Parathyroid adenoma (tissue), 2 donors: ENCODE data around the gene GNAT3.

Source experiments
- H2AFZ ChIP-seq: fragments of 300-600 bp; sonication (generic); one replicate; pipeline ENCODE4 v1.7.0; 2017; ENCODE audit warnings: antibody characterized with exemption, mild to moderate bottlenecking
- H3K27ac ChIP-seq: fragments of 300-600 bp; sonication (generic); one replicate; pipeline ENCODE4 v1.7.0; 2017
- H3K27me3 ChIP-seq: fragments of 300-600 bp; sonication (generic); one replicate; pipeline ENCODE4 v1.7.0; 2017; ENCODE audit warnings: low read length; ENCODE audit not compliant: control insufficient read depth, insufficient read depth
- H3K36me3 ChIP-seq: fragments of 300-600 bp; sonication (generic); one replicate; pipeline ENCODE4 v1.7.0; 2017; ENCODE audit warnings: low read length; ENCODE audit not compliant: control insufficient read depth, insufficient read depth
- H3K4me1 ChIP-seq: fragments of 300-600 bp; sonication (generic); one replicate; pipeline ENCODE4 v1.7.0; 2017; ENCODE audit warnings: control low read depth
- H3K4me2 ChIP-seq: fragments of 300-600 bp; sonication (generic); one replicate; pipeline ENCODE4 v1.7.0; 2017; ENCODE audit warnings: low read length
- H3K4me3 ChIP-seq: fragments of 300-600 bp; sonication (generic); one replicate; pipeline ENCODE4 v1.7.0; 2017; ENCODE audit warnings: low read depth, low read length
- H3K79me2 ChIP-seq: fragments of 300-600 bp; sonication (generic); one replicate; pipeline ENCODE4 v1.7.0; 2017; ENCODE audit warnings: control low read depth
- H3K9ac ChIP-seq: fragments of 300-600 bp; sonication (generic); one replicate; pipeline ENCODE4 v1.7.0; 2017; ENCODE audit warnings: mild to moderate bottlenecking
- H3K9me3 ChIP-seq: fragments of 300-600 bp; sonication (generic); one replicate; pipeline ENCODE4 v1.7.0; 2017; ENCODE audit warnings: low read length; ENCODE audit not compliant: control insufficient read depth
- TF ChIP-seq, protein P1 (sequence below): fragments of 300-600 bp; sonication (generic); IDR thresholded peaks from one replicate; pipeline ENCODE4 v1.7.0; 2017; ENCODE audit warnings: antibody characterized with exemption, mild to moderate bottlenecking
- donor health status: primary hyperparathyroidism.

Gene GNAT3

DNA sequence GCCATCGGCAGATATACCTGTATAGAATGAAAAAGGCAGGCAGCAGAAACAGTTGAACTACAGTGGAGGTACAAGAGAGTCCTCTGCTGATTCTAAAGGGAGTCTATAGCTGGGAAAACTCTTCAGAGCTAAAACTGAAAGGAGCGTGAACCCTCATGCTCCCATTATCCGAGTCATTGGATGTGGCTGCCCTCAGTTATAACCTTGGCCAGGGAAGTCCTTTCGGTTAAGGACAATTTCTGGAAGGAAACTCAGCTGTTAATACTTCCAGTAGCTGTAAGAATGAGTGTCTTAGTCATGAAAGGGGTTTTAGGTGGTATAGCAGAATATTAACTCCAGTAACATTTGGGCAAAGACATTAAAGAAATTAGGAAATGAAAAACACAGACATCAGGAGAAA is 14.6 kb upstream of the GNAT3 start:
- Histone ChIP-seq H3K4me2 (no peak overlapping the region), H3K27ac (no peak overlapping the region), H3K79me2 (no peaks in the 10 kb centered on the region), H3K4me1 (no peaks in the 10 kb centered on the region), H3K27me3 (no peaks in the 10 kb centered on the region), H2AFZ (no peak overlapping the region), H3K9me3 (no peaks in the 10 kb centered on the region), H3K4me3 (no peak overlapping the region), H3K36me3 (no peaks in the 10 kb centered on the region), H3K9ac (no peak overlapping the region)
- TF ChIP-seq, protein P1, sequence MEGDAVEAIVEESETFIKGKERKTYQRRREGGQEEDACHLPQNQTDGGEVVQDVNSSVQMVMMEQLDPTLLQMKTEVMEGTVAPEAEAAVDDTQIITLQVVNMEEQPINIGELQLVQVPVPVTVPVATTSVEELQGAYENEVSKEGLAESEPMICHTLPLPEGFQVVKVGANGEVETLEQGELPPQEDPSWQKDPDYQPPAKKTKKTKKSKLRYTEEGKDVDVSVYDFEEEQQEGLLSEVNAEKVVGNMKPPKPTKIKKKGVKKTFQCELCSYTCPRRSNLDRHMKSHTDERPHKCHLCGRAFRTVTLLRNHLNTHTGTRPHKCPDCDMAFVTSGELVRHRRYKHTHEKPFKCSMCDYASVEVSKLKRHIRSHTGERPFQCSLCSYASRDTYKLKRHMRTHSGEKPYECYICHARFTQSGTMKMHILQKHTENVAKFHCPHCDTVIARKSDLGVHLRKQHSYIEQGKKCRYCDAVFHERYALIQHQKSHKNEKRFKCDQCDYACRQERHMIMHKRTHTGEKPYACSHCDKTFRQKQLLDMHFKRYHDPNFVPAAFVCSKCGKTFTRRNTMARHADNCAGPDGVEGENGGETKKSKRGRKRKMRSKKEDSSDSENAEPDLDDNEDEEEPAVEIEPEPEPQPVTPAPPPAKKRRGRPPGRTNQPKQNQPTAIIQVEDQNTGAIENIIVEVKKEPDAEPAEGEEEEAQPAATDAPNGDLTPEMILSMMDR, result no peak

DNA sequence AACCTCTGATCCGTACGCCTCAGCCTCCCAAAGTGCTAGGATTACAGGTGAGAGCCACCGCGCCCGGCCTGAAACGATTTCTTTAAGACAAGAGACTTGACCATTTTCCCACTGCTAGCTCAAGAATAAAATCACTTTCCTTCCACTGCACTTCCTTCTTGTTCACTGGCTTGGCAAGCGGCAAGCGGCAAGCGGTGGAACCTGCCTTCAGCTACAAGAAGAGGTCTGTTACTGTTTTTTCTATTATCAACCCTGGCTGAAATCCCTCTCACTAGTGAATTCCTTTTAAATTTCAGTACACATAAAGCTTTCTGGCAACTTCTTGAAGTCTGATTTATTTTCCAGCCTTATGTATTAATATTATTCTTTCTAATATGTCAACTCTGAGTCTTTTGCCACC is 12.8 kb upstream of the GNAT3 start:
- Histone ChIP-seq H3K36me3 (no peaks in the 10 kb centered on the region), H3K4me1 (no peaks in the 10 kb centered on the region), H3K9me3 (no peaks in the 10 kb centered on the region), H3K27ac (no peak overlapping the region), H3K4me2 (no peak overlapping the region), H3K9ac (no peak overlapping the region), H3K27me3 (no peaks in the 10 kb centered on the region), H3K4me3 (no peak overlapping the region), H2AFZ (no peak overlapping the region), H3K79me2 (no peaks in the 10 kb centered on the region)
- TF ChIP-seq, protein P1, result no peak

DNA sequence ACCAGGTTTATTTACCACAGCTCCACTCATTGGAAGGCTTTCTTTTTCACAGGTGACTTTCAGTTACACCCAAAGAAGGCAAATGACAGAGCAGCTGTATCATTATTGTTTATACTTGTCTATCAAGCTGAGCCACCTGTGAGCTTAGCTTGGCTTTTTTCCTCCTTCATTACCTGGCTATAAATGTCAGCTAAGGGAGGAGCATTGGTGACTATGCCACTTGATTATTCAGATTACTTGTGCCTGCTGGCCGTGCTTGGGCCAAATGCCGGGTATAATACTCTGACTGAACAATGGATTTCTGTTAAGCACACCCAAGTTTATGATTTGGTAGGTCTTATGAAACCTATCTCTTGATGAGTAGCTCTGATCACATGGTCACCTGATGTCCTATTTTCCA is 9.9 kb upstream of the GNAT3 start:
- Histone ChIP-seq H3K9me3 (no peaks in the 10 kb centered on the region), H3K4me1 (no peaks in the 10 kb centered on the region), H3K27me3 (no peaks in the 10 kb centered on the region), H3K4me2 (no peak overlapping the region), H3K4me3 (no peak overlapping the region), H3K36me3 (no peaks in the 10 kb centered on the region), H3K79me2 (no peaks in the 10 kb centered on the region), H3K9ac (no peak overlapping the region), H3K27ac (no peak overlapping the region), H2AFZ (no peak overlapping the region)
- TF ChIP-seq, protein P1, result no peak

DNA sequence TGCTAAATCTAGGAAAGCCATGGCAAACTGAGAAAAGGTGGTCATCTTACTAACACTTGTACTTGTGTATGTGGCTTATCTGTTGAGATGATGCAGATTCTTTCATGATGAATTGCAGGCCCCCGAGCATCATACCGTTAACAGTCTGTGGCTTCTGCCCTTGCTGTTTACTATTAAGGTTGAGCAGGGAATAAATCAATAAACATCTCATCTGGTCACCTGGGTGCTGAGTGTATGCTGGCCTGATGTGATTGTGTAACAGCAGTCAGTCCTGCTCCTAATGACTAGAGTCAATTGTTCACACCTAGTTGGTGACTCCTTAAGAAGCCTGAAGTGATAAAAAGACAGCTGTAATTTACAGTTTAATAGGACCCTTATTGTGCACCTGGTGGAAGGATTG is 8.3 kb upstream of the GNAT3 start:
- H3K4me1 ChIP-seq, result no peaks in the 10 kb centered on the region
- H3K79me2 ChIP-seq, result no peaks in the 10 kb centered on the region
- TF ChIP-seq, protein P1, result no peak

DNA sequence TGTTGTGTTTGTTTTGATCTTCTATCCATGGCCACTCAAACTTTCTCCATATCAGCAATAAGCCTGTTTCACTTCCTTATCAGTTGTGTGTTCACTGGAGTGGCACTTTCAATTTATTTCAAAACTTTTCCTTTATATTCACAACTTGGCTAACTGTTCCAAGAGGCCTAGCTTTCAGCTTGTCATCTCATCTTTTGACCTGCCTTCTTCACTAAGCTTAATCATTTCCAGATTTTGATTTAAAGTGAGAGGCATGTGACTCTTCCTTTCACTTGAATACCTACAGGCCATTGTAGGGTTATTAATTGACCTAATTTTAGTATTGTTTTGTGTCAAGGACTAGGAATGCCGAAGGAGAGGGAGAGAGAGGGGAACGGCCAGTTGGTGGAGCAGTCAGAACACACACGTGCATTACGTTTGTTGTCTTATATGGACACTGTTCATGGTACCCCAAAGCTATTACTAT is 5.5 kb upstream of the GNAT3 start:
- no peaks in the 10 kb centered on the region for H3K9me3 ChIP-seq
- no peak overlapping the region for H3K9ac ChIP-seq
- no peaks in the 10 kb centered on the region for H3K4me1 ChIP-seq
- no peaks in the 10 kb centered on the region for H3K27me3 ChIP-seq
- H3K4me2 ChIP-seq, result no peak overlapping the region
- H3K36me3 ChIP-seq, result no peaks in the 10 kb centered on the region
- TF ChIP-seq, protein P1, result no peak
- no peak overlapping the region for H3K4me3 ChIP-seq
- no peaks in the 10 kb centered on the region for H3K79me2 ChIP-seq
- H3K27ac ChIP-seq, result no peak overlapping the region
- peak overlapping the region; percentile 25 for H2AFZ ChIP-seq

More for the DNA sequence above, 8.3 kb upstream of the GNAT3 start:
- Histone ChIP-seq H3K4me2 (no peak overlapping the region), H3K9ac (no peak overlapping the region), H3K4me3 (no peak overlapping the region), H3K9me3 (no peaks in the 10 kb centered on the region), H2AFZ (no peak overlapping the region), H3K36me3 (no peaks in the 10 kb centered on the region), H3K27ac (no peak overlapping the region), H3K27me3 (no peaks in the 10 kb centered on the region)
